Measurements from ENCODE around the gene DCLK1.

GRCh38 chr13:35978607-35979316 lies 152.4 kb downstream of the DCLK1 start:
- TF ChIP-seq CTCF (IDR thresholded peaks at IDR 0.05 in 4 of 5, conservative IDR thresholded peaks at IDR 0.05 in 1 of 5) = peak; percentile 75 to 85 (median 78)
- TF ChIP-seq POLR2A (IDR thresholded peaks at IDR 0.05) = no peak

All from gastrocnemius medialis (tissue), 4 donors.